ENCODE data around the gene TOMM22.

TOMM22 gene

GRCh38 chr22:38689651-38690050 lies 7.9 kb downstream of the TOMM22 start:
- DNase-seq (ENCODE audit: low read depth), result no peak
- TF ChIP-seq MAX (IDR thresholded peaks at IDR 0.05; ENCODE audit: low read depth, low read length) (no peak), POLR2A (IDR thresholded peaks at IDR 0.05; ENCODE audit: extremely low read depth, insufficient read length) (no peak), MYC (IDR thresholded peaks at IDR 0.05; ENCODE audit: low read depth, low read length) (no peak), CTCF (IDR thresholded peaks at IDR 0.05; ENCODE audit: low read depth, low read length) (no peak)
- no peak overlapping the region for H3K4me3 ChIP-seq (ENCODE audit: low read depth, low read length)

GRCh38 chr22:38694049-38694448 lies 12.3 kb downstream of the TOMM22 start:
- TF ChIP-seq MAX (IDR thresholded peaks at IDR 0.05; ENCODE audit: low read depth, low read length) (no peak), CTCF (IDR thresholded peaks at IDR 0.05; ENCODE audit: low read depth, low read length) (no peak), POLR2A (IDR thresholded peaks at IDR 0.05; ENCODE audit: extremely low read depth, insufficient read length) (no peak), MYC (IDR thresholded peaks at IDR 0.05; ENCODE audit: low read depth, low read length) (no peak)
- no peak for DNase-seq (ENCODE audit: low read depth)
- H3K4me3 ChIP-seq (ENCODE audit: low read depth, low read length), result no peak overlapping the region

DNA sequence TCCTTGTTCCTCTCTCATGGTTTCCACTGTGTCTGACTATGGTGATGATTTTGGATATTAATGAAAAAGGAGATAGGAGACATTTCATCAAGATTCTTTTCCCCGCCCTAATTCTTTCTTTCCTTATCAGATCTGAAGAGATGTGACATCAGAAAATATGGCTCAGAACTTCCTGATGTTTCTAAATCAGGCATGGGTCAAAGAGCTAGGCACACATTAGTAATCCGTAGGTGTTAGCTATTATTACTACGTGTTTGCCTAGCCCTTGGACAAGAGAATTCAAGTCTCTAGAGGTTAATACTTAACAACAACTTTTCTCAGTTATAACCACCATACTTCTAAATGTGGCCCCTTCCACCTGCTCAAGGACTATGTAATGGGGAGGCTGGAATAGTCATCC lies 13.2 kb downstream of the TOMM22 start:
- H3K4me3 ChIP-seq (ENCODE audit: low read depth, low read length), result no peak overlapping the region
- TF ChIP-seq MAX (IDR thresholded peaks at IDR 0.05; ENCODE audit: low read depth, low read length), result no peak
- no peak for TF ChIP-seq CTCF (IDR thresholded peaks at IDR 0.05; ENCODE audit: low read depth, low read length)
- no peak for TF ChIP-seq MYC (IDR thresholded peaks at IDR 0.05; ENCODE audit: low read depth, low read length)
- no peak for TF ChIP-seq POLR2A (IDR thresholded peaks at IDR 0.05; ENCODE audit: extremely low read depth, insufficient read length)
- DNase-seq (ENCODE audit: low read depth), result no peak

GRCh38 chr22:38696606-38697424 lies 15.1 kb downstream of the TOMM22 start:
- peak; percentile 55 for DNase-seq (ENCODE audit: low read depth)
- no peak for TF ChIP-seq CTCF (IDR thresholded peaks at IDR 0.05; ENCODE audit: low read depth, low read length)
- TF ChIP-seq MAX (IDR thresholded peaks at IDR 0.05; ENCODE audit: low read depth, low read length), result no peak
- no peak for TF ChIP-seq MYC (IDR thresholded peaks at IDR 0.05; ENCODE audit: low read depth, low read length)
- H3K4me3 ChIP-seq (ENCODE audit: low read depth, low read length), result peak overlapping the region; percentile 7

- TF ChIP-seq MYC (IDR thresholded peaks at IDR 0.05; ENCODE audit: low read depth, low read length), result no peak
- no peak for TF ChIP-seq CTCF (IDR thresholded peaks at IDR 0.05; ENCODE audit: low read depth, low read length)
- TF ChIP-seq MAX (IDR thresholded peaks at IDR 0.05; ENCODE audit: low read depth, low read length), result no peak
- peak overlapping the region; percentile 78 for H3K4me3 ChIP-seq (ENCODE audit: low read depth, low read length)
- no peak for DNase-seq (ENCODE audit: low read depth)
Measured at GRCh38 chr22:38697425-38698089, 15.8 kb downstream of the TOMM22 start.
